H9 (cell line): ENCODE results near the gene PRRC2B. TPM values are rescaled to one million over a fixed set of nuclear protein-coding genes. Genes with fewer than 3 reads are reported as not detected.

Source experiments
- DNase-seq: peaks from one replicate; pipeline ENCODE4 v3.0.0-alpha.2; 2017
- H2AFZ ChIP-seq: one replicate; pipeline ENCODE4 v1.6.1; 2013; ENCODE audit warnings: mild to moderate bottlenecking, low read length, control low read depth, moderate library complexity
- H2AK5ac ChIP-seq: 2 replicates; pipeline ENCODE4 v1.6.1; 2013; ENCODE audit warnings: low read length, control low read depth, mixed read lengths; ENCODE audit not compliant: insufficient read length
- H2BK120ac ChIP-seq: one replicate; pipeline ENCODE4 v1.6.1; 2013; ENCODE audit warnings: low read depth, mild to moderate bottlenecking, low read length, control low read depth, inconsistent platforms; ENCODE audit not compliant: poor library complexity, severe bottlenecking
- H2BK12ac ChIP-seq: 2 replicates; pipeline ENCODE4 v1.6.1; 2013; ENCODE audit warnings: low read length, control low read depth, mixed read lengths, low read depth; ENCODE audit not compliant: insufficient read length
- H2BK15ac ChIP-seq: 2 replicates; pipeline ENCODE4 v1.6.1; 2013; ENCODE audit warnings: low read depth, low read length, control low read depth
- H2BK20ac ChIP-seq: one replicate; pipeline ENCODE4 v1.6.1; 2013; ENCODE audit warnings: low read depth, mild to moderate bottlenecking, low read length, control low read depth, inconsistent platforms; ENCODE audit not compliant: poor library complexity, severe bottlenecking
- H2BK5ac ChIP-seq: 2 replicates; pipeline ENCODE4 v1.6.1; 2013; ENCODE audit warnings: low read length, control low read depth, mixed read lengths; ENCODE audit not compliant: insufficient read length
- H3K14ac ChIP-seq: 2 replicates; pipeline ENCODE4 v1.6.1; 2013; ENCODE audit warnings: low read length, control low read depth; ENCODE audit not compliant: insufficient read depth
- H3K18ac ChIP-seq: 2 replicates; pipeline ENCODE4 v1.6.1; 2013; ENCODE audit warnings: low read depth, mild to moderate bottlenecking, mixed read lengths, low read length, control low read depth; ENCODE audit not compliant: insufficient read length
- H3K23ac ChIP-seq: 2 replicates; pipeline ENCODE4 v1.6.1; 2013; ENCODE audit warnings: low read length, control low read depth, mixed read lengths, low read depth; ENCODE audit not compliant: insufficient read length
- H3K23me2 ChIP-seq: 2 replicates; pipeline ENCODE4 v1.6.1; 2013; ENCODE audit warnings: low read depth, mild to moderate bottlenecking, mixed read lengths, low read length, control low read depth; ENCODE audit not compliant: insufficient read length, poor library complexity, severe bottlenecking
- H3K27ac ChIP-seq: 2 replicates; pipeline ENCODE4 v1.5.1; 2013; ENCODE audit warnings: low read length, control low read depth, mixed read lengths, low read depth; ENCODE audit not compliant: insufficient read length
- H3K27me3 ChIP-seq: 2 replicates; pipeline ENCODE4 v1.6.1; 2013; ENCODE audit warnings: low read length, control low read depth, inconsistent platforms; ENCODE audit not compliant: insufficient read depth
- H3K4ac ChIP-seq: 2 replicates; pipeline ENCODE4 v1.6.1; 2013; ENCODE audit warnings: low read depth, mild to moderate bottlenecking, control low read depth, inconsistent platforms, low read length, moderate library complexity
- H3K4me1 ChIP-seq: 2 replicates; pipeline ENCODE4 v1.6.1; 2013; ENCODE audit warnings: low read length, control low read depth, inconsistent platforms; ENCODE audit not compliant: insufficient read depth
- H3K4me2 ChIP-seq: 2 replicates; pipeline ENCODE4 v1.6.1; 2013; ENCODE audit warnings: low read length, control low read depth, mixed read lengths; ENCODE audit not compliant: insufficient read length, insufficient read depth
- H3K56ac ChIP-seq: 2 replicates; pipeline ENCODE4 v1.6.1; 2013; ENCODE audit warnings: low read depth, mild to moderate bottlenecking, mixed read lengths, low read length, control low read depth; ENCODE audit not compliant: insufficient read length
- H3K79me1 ChIP-seq: 2 replicates; pipeline ENCODE4 v1.6.1; 2013; ENCODE audit warnings: low read depth, mild to moderate bottlenecking, moderate library complexity, low read length, control low read depth, inconsistent platforms; ENCODE audit not compliant: insufficient read depth, poor library complexity, severe bottlenecking
- H3K79me2 ChIP-seq: 2 replicates; pipeline ENCODE4 v1.6.1; 2013; ENCODE audit warnings: low read length, control low read depth, inconsistent platforms; ENCODE audit not compliant: insufficient read depth
- H3K9ac ChIP-seq: 2 replicates; pipeline ENCODE4 v1.6.1; 2013; ENCODE audit warnings: low read length, control low read depth, mixed read lengths; ENCODE audit not compliant: insufficient read length; ENCODE audit errors: extremely low read depth
- H3K9me3 ChIP-seq: one replicate; pipeline ENCODE4 v1.6.1; 2013; ENCODE audit warnings: low read depth, low read length, inconsistent platforms; ENCODE audit not compliant: control insufficient read depth
- H3T11ph ChIP-seq: one replicate; pipeline ENCODE4 v1.6.1; 2013; ENCODE audit warnings: mild to moderate bottlenecking, low read length, control low read depth, inconsistent platforms
- H4K20me1 ChIP-seq: one replicate; pipeline ENCODE4 v1.6.1; 2013; ENCODE audit not compliant: control insufficient read depth, insufficient read length, insufficient read depth
- H4K5ac ChIP-seq: 2 replicates; pipeline ENCODE4 v1.6.1; 2013; ENCODE audit warnings: low read depth, mild to moderate bottlenecking, mixed read lengths, low read length, control low read depth; ENCODE audit not compliant: insufficient read length
- H4K8ac ChIP-seq: replicated peaks from 2 replicates; pipeline ENCODE4 v1.6.1; 2013; ENCODE audit warnings: low read length, control low read depth, mixed read lengths, low read depth; ENCODE audit not compliant: insufficient read length
- H4K91ac ChIP-seq: 2 replicates; pipeline ENCODE4 v1.6.1; 2013; ENCODE audit warnings: low read depth, mild to moderate bottlenecking, moderate library complexity, mixed read lengths, low read length, control low read depth; ENCODE audit not compliant: insufficient read length
- H3K27ac Mint-ChIP-seq, 3 experiments: 2 replicates in 2 of 3; 3 replicates in 1 of 3; pipeline ENCODE4 v1.8.0; 2020 to 2021; ENCODE audit warnings: mixed read lengths in 3 of 3, mild to moderate bottlenecking in 1 of 3, moderate library complexity in 1 of 3
- H3K27me3 Mint-ChIP-seq: 2 replicates; pipeline ENCODE4 v1.8.0; 2021; ENCODE audit warnings: low read depth, mild to moderate bottlenecking, moderate library complexity, mixed read lengths
- H3K36me3 Mint-ChIP-seq, 3 experiments: 2 replicates in 2 of 3; 3 replicates in 1 of 3; pipeline ENCODE4 v1.8.0; 2020 to 2021; ENCODE audit warnings: low read depth in 3 of 3, mixed read lengths in 3 of 3; ENCODE audit not compliant: insufficient read depth in 1 of 3
- H3K4me1 Mint-ChIP-seq, 2 experiments: 2 replicates each; pipeline ENCODE4 v1.8.0; 2020; ENCODE audit warnings: mixed read lengths in 2 of 2
- H3K4me3 Mint-ChIP-seq, 2 experiments: 2 replicates in 1 of 2; 3 replicates in 1 of 2; pipeline ENCODE4 v1.8.0; 2020 to 2021; ENCODE audit warnings: mild to moderate bottlenecking in 2 of 2, mixed read lengths in 2 of 2, moderate library complexity in 1 of 2
- H3K9me3 Mint-ChIP-seq, 2 experiments: 2 replicates in 1 of 2; 3 replicates in 1 of 2; pipeline ENCODE4 v1.8.0; 2020; ENCODE audit warnings: mild to moderate bottlenecking in 2 of 2, mixed read lengths in 2 of 2, moderate library complexity in 1 of 2
- WGBS: extraction: QIAGEN DNeasy Blood & Tissue Kit; methylation state at CpG from one replicate; pipeline ENCODE4 v1.1.7; 2013; ENCODE audit warnings: missing lambda C conversion rate, low lambda C conversion rate, mixed read lengths; ENCODE audit not compliant: insufficient read length; ENCODE audit errors: extremely low coverage; 5-methylcytosine and 5-hydroxymethylcytosine counted together
- total RNA-seq: library from RNA; stranded (reverse); gene quantifications from 2 replicates; pipeline ENCODE4 v1.2.1, GENCODE V29; 2021
- TF ChIP-seq, protein P1 (sequence below): fragments of 200-600 bp; sonication (generic); conservative IDR thresholded peaks from 3 replicates; pipeline ENCODE4 v1.8.0; 2021; ENCODE audit warnings: antibody characterized with exemption, mild to moderate bottlenecking

The PRRC2B gene
- total RNA-seq, 1 experiment from 2014 or later: 251 TPM

- Mint-ChIP-seq H3K27me3 (peaks cover 1% of the 10 kb centered on the region; the same call in 1 of the 2 replicates), H3K9me3 (no peaks in the 10 kb centered on the region), H3K27ac (peak overlapping the region; percentile 13 to 91 (median 23); a peak in 2 of 7 replicates), H3K36me3 (peaks cover 87 to 100% (median 100%) of the 10 kb centered on the region in 3 experiments), H3K4me3 (no peak overlapping the region), H3K4me1 (no peaks in the 10 kb centered on the region)
- Histone ChIP-seq H3K14ac (no peak overlapping the region), H2AK5ac (no peak overlapping the region), H4K91ac (no peak overlapping the region), H3K23ac (no peak overlapping the region), H3K4me1 (no peaks in the 10 kb centered on the region), H3K18ac (no peak overlapping the region), H3K79me1 (no peaks in the 10 kb centered on the region), H3K56ac (no peak overlapping the region), H3K4ac (no peak overlapping the region), H2BK5ac (no peak overlapping the region), H4K20me1 (peaks cover 3% of the 10 kb centered on the region), H4K8ac (no peak overlapping the region), H3K9me3 (no peaks in the 10 kb centered on the region), H2BK12ac (no peak overlapping the region), H3T11ph (no peak overlapping the region), H2BK120ac (no peak overlapping the region), H2BK20ac (no peak overlapping the region), H3K27me3 (no peaks in the 10 kb centered on the region), H4K5ac (no peak overlapping the region), H3K4me2 (no peak overlapping the region), H3K27ac (no peak overlapping the region), H3K23me2 (no peaks in the 10 kb centered on the region), H3K79me2 (no peaks in the 10 kb centered on the region), H2AFZ (no peak overlapping the region), H3K9ac (no peak overlapping the region), H2BK15ac (no peak overlapping the region)
- TF ChIP-seq, protein P1, sequence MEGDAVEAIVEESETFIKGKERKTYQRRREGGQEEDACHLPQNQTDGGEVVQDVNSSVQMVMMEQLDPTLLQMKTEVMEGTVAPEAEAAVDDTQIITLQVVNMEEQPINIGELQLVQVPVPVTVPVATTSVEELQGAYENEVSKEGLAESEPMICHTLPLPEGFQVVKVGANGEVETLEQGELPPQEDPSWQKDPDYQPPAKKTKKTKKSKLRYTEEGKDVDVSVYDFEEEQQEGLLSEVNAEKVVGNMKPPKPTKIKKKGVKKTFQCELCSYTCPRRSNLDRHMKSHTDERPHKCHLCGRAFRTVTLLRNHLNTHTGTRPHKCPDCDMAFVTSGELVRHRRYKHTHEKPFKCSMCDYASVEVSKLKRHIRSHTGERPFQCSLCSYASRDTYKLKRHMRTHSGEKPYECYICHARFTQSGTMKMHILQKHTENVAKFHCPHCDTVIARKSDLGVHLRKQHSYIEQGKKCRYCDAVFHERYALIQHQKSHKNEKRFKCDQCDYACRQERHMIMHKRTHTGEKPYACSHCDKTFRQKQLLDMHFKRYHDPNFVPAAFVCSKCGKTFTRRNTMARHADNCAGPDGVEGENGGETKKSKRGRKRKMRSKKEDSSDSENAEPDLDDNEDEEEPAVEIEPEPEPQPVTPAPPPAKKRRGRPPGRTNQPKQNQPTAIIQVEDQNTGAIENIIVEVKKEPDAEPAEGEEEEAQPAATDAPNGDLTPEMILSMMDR: no peak
- no peak for DNase-seq
- WGBS: no CpG with 5 or more reads among the region's 8 CpGs
These were observed 96.6 kb downstream of the PRRC2B start for GRCh38 chr9:131490514-131490913.
